Left forelimb (tissue), 1 donor: ENCODE data around the gene SHANK3.
"Not testable (repeated sequence)": the region's sequence is repeated elsewhere in the genome, so short reads cannot be mapped to it uniquely, and the experiment has no call there.

Experiments
- DNase-seq: peaks from one replicate; pipeline ENCODE4 v3.0.0-alpha.2; 2018; ENCODE audit warnings: low spot score

Gene SHANK3

DNA sequence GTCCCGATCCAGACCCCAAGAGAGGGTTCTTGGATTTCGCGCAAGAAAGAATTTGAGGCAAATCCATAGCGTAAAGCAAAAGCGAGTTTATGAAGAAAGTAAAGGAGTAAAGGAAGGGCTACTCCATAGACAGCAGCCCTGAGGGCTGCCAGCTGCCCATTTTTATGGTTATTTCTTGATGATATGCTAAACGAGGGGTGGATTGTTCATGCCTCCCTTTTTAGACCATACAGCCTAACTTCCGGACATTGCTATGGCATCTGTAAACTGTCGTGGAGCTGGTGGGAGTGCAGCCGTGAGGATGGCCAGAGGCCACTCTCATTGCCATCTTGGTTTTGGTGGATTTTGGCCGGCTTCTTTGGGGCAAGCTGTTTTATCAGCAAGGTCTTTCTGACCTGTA lies 19.4 kb upstream of the SHANK3 start:
- DNase-seq = no peak

DNA sequence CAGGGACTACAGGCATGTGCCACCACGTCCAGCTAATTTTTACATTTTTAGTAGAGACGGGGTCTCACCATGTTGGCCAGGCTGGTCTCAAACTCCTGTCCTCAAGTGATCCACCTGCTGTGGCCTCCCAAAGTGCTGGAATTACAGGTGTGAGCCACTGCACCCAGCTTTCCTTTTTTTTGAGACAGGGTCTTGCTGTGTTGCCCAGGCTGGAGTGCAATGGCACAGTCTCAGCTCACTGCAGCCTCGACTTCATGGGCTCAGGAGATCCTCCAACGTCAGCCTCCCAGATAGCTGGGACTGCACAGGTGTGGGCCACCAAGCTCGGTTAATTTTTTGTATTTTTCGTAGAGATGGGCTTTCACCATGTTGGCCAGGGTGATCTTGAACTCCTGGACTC lies 18.0 kb upstream of the SHANK3 start:
- not testable (repeated sequence) for DNase-seq

DNA sequence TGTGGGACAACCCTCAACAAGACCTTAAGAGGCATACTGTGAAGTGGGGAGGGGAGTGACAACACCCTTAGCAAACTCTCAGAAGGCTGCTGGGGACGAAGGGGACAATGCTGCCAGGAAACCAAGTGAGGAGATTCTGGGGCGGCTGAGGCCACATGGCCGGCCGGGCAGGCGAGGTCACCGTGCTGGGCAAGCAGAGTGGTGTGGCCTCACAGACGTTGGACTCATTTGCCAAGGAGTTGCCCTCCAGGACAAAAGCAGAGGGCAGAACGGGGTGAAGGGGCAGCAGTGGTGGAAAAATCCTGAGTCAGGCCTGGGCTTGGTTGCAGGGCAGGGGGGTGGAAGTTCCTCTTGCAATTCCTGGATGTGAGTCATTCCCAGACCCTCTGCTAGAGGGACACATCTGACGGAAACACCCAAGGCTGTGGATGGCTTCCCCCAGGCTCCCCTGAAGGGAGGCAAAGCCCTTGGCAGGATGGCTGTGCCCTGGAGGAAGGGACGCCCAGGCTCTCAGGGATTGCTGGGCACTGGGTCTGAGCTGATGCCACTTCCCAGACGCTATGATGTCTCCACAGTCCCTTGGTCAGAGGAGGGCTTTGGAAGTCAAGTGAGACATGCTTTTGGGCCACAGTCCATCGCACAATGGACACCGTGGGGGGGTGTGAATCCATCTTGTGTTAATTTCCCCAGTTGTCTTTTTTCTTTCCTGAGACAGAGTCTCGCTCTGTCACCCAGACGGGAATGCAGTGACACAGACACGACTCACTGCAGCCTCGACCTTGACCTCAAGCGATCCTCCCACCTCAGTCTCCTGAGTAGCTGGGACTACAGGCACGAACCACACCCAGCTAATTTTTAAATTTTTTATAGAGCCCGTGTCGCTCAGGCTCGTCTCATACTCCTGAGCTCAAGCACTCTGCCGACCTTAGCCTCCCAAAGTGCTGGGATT lies 16.2 kb upstream of the SHANK3 start:
- no peak for DNase-seq

DNA sequence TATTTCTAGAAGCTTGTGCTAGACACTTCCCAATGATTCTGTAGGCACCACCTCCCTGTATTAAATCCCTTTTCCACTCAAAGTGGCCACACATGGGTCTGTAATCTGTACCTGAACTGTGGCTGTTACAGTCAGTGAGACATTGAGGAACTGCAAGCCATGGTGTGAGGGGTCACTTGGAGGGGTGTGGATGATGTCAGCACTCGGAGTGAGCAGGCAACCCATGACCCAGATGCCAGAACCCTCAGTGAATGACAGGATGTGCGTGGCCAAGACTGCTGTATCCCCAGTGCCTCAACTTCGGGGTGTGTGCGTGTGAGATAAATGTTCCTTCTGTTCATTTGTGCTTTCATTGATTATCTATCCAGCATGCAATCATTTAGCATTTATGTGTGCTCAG lies 14.7 kb upstream of the SHANK3 start:
- DNase-seq = no peak

DNA sequence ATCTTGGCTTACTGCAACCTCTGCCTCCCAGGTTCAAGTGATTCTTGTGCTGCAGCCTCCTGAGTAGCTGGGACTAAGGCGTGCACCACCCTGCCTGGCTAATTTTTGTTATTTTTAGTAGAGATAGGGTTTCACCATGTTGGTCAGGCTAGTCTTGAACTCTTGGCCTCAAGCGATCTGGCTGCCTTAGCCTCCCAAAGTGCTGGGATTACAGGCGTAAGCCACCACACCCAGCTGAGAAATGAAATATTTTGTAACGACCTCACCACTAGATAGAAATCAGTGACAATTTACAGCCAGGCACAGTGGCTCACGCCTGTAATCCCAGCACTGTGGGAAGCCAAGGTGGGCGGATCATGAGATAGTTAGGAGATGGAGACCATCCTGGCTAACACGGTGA lies 12.9 kb upstream of the SHANK3 start:
- DNase-seq = not testable (repeated sequence)

DNA sequence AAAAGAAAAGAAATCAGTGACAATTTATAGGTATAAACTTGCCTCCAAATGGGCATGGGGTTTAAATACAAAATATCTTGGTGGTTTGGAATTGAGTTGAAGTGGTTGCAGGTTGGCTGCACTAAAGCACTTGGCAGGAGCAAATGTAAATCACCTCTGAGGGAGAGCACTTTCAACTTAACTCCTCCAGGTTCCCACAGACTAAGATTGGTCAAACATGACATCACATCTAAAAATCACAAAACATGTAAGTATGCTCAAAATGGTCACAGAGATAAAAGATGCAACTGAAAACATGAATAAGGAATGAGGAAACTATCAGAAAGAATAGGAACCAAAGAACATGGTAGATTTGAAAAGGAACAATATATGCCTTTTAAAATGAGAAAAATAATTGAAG lies 12.3 kb upstream of the SHANK3 start:
- DNase-seq = no peak

DNA sequence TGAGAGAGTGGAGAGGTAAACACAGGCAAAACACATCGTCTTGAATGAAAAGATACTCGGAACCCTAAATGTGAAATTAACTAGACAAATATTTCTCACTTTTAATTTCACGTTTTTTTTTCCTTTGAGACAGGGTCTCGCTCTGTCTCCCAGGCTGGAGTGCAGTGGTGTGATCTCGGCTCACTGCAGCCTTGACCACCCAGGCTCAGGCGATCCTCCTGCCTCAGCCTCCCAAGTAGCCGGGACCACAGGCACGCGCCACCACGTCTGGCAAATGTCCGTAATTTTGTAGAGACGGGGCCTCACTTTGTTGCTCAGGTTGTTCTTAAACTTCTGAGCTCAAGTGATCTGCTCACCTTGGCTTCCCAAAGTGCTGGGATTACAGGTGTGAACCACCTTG lies 7.4 kb upstream of the SHANK3 start:
- no peak for DNase-seq

DNA sequence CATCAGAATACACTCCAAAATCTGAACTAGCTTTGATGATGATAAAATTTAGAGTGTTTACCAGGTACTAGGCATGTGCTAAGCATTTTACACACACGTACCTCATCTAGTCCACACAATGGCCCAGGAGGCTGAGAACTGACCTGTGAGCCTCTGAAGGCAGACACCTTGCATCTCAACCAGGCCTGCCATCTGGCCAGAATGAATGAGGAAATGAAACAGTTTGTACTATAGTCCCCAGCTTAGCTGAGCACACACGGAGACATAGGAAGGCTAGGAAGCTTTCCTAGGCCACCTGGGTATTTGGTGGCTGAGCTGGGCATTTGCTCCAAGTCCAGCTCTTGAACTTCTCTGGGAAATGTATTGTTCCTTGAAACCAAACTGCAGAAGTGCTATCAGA lies 6.9 kb upstream of the SHANK3 start:
- no peak for DNase-seq

DNA sequence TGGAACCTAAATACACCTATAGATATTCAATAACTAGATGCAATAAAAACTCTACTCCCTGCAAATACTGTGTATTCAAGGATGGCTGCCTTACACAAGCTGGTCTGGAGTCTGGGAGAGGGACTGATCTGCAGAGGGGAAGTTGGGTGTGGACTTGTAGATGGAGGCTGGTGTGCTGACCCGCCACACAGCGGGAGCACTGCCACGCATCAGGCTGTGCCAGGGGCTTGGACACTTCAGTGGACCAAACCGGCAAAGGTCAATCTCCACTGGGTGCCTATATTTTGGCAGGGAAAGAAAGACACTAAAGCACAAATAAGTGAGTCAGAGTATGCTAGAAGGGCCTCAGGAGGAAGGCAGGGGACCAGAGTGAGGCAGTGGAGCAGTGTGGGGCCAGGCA lies 2.1 kb upstream of the SHANK3 start:
- no peak for DNase-seq

DNA sequence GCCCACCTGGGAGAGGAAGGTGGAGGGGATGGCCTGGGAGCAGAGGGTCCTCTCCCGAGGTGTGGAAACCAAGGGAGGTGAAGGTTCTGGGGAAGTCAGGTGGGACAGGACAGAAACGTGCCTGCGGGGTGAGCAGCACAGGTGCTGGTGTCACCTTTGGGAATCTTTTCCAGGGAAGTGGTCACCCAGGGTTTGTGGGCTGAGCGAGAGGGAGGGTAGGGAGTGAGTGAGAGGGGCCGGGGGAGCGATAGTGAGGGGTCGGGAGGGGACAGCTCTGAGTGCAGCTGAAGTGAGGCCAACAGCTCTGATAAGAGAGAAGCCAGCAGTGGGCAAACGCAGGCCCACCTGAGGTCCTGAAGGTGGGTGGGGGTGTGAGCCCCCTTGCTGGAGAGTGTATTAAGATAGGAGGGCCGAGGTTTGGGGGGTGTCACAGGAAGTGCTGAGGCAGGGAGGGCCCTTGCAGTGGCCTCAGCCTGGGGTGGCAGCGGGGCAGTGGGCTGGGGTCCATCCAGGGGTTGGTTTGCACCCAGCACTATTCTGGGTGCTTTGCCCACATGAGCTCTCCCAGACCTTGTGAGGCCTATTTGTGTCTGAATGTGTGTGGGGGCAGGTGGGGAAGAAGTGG lies 1.6 kb upstream of the SHANK3 start:
- no peak for DNase-seq

DNA sequence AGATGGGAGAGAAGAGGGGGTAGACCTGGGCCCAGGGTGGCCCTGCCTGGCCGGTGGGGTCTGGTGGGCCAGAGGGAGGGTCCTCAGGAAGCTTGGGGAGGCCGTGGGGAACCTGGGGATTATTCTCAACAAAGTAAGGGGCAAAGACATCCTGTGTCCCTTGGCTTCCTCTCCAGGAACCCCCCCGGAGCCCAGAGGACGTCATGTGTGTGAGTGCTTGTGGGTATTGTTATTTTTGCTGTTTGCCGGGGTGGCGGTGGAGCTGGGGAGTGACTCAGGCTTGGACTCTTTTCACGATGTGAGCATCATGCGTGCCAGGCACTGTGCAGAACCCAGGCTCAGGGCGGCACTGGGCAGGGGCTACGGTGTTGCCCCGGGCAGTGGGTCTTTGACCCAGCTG lies 982 bp upstream of the SHANK3 start:
- DNase-seq = no peak

DNA sequence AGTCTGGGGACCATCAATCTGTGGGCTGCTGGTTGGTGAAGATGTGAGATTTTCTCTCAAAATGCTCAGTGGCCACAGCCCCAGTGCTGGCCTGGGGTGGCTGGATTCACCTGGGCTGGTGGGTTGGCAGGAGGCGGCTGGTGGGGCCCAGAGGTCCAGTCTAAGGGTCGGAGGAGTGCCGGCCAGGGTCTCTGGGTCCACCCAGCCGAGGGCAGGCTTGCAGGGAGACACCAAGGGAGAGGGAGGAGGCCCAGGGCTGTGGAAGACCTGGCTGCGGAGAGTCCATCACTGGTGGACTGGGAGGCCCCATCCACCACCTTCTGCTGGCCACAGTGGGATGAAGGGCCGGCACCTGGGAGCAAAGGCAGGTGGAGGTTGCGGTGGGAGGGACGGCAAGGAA lies 582 bp upstream of the SHANK3 start:
- DNase-seq = no peak

DNA sequence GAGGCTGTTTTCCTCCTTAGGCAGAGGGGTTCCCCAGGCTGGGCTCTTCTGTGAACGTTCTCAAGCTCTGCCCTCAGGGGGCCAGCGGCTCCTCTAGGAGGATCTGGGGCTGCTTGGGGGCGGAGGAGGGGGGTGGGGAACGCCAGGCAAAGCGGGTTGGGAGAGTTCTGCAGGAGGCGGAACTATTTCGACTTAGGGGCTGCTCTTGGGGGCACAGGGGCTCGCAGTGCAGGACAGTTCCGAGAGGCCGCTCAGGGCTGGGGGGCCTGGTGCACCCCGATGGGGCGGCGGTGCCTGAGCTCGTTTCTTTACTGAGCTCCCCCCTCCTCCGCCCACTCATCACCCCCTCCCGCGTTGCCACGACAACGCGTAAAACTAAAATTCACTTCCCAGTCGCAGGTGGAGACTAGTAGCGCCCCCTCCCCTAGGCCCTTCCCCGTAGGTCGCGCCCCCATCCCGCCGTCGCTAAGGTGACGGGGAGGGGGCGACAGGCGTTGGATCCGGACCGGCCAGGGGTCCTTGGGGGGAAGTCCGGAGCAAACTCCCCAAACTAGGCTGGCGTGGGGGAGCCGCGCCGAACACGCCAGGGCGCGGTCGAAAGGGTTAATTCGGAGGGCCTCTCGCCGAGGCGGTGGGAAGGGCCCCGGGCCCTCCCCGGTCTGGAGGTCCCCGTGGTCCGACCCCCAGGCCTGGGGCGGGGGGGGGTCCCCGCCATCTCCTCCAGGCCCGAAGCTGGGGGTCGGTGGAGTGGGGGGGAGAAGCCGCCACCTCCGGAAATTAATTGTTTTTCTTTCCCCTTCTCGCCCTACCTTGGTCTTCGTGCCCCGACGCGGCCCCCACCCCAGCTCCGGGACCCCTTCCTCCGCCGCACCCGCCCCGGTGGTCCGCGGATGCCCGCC lies 857 bp downstream of the SHANK3 start:
- DNase-seq = no peak

DNA sequence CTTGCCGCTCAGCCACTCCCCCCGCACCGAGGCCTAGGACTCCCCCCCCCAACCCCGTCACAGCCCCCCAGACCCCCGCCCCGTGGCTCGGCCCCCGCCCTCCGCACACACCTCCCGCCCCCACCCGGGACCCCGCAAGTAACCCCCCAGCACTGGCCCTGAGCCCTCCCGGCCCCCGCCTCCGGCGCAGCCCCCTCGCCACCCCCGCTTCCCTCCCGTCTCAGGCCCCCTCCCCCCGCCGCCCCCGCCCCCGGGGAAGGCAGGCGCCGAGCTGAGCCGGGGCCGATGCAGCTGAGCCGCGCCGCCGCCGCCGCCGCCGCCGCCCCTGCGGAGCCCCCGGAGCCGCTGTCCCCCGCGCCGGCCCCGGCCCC lies 1.5 kb downstream of the SHANK3 start:
- no peak for DNase-seq

DNA sequence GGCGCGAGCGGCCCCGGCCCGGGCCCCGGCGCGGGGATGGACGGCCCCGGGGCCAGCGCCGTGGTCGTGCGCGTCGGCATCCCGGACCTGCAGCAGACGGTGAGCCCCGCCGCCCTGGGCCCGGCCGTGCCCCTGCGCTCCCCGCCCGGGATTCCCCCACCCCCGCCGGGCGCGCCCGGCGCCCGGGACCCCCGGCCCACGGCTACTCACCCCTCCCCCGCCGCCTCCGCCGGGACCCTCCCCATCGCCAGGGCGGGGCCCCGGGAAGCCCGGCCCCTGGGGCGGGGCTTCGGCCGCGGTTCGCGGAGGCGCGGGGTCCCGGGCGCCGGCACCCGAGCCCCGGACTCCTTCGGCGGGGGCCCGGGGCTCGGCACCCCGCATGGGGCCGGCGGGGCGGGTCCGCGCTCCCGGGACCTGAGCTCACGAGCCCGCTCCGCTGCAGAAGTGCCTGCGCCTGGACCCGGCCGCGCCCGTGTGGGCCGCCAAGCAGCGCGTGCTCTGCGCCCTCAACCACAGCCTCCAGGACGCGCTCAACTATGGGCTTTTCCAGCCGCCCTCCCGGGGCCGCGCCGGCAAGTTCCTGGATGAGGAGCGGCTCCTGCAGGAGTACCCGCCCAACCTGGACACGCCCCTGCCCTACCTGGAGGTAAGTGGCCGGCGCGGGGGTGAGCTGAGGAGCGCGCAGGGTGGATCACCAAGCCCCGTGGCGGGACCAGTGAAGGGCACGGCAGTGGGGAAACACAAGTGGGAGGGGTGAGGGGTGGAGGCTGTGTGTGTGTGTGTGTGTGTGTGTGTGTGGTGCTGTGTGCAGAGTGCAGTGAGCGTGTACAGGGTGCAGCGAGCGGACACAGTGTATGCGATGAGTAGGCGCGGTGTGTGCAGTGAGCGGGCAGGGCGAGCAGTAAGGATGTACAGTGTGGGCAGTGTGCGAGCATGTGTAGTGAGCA lies 2.3 kb downstream of the SHANK3 start:
- DNase-seq = peak; percentile 62

DNA sequence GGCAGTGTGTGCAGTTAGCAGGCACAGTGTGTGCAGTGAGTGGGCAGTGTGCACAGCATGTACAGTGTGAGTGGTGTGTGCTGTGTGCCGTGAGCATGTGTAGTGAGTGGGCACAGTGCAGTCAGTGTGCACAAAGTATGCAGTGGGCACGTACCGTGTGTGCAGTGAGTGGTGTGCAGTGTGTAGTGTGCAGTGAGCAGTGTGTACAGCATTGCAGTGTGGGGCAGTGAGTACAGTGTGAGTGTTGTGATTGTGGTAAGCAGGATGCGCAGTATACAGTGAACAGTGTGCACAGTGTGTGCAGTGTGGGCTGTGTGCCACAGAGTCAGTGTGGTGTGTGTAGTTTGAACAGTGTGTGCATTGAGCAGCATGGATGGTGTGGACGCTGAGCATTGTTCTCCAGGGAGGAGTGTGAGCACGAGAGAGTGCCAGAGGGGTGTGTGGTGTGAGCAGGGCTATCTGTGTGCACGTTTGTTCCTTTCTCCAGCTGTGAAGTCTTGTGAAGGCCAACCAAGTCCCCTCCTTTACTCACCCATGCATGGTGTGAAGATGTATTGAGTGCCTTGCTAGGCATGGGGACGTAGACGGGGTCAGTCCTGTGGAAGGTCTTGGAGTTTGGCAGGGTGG lies 3.0 kb downstream of the SHANK3 start:
- DNase-seq = peak; percentile 50

DNA sequence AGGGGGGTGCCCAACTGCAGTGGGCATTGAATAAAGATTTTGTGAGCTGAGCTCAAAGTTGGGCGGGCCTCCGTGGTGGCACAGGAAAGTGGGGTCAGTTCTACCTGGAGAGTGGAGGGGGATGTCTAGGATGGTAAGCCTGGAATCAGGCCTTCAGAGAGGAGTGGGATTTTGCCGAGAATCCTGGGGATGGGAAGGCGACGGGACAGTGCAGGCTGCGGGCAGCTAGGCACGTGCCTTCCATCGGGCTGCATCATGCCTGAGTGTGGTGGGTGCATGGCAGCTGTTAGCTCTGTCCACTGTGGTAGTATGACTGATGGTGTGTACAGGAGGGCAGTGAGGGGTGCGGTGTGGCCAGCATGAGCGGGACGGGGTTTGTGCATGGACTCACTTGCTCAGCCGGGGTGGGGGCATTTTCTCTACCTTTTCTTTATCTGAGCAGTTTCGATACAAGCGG lies 3.6 kb downstream of the SHANK3 start:
- DNase-seq = peak; percentile 57

DNA sequence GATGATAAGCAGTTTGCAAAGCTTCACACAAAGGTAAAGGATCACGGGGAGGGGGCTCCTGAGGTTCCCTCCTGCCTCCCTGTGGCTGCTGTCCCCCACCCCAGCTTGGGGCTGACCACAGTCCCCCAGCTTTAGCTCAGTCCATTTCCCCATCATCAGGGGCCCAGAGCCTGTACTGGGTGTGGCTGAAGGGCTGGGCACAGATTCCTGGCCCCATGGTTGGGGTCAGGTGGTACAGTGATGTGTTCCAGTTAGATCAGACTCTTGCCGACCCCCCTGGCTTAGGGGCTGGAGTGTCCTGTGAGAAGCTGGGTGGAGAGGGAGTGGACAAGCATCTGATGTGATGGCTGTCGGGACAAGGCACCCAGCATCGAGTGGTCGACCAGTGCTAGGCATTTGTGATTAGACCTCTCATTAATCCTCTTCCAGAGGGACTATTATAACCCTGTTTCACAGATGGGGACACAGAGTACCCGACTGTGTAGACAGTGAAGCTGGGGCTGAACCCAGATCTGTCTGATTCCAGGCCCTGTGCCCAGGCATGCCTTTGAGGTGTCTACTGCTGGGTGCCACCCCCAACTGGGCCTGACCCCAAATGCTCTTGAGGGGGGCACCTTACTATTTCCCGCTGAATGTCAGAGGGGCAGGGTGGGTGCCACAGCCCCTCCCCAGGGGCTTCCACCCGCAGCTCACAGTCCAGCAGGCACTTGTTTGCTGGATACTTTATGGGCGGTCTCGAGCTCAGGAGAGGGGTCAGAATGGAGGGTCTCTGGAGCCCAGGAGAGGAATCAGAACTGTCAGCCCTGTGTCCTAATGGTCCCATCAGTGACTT lies 4.3 kb downstream of the SHANK3 start:
- DNase-seq = no peak

DNA sequence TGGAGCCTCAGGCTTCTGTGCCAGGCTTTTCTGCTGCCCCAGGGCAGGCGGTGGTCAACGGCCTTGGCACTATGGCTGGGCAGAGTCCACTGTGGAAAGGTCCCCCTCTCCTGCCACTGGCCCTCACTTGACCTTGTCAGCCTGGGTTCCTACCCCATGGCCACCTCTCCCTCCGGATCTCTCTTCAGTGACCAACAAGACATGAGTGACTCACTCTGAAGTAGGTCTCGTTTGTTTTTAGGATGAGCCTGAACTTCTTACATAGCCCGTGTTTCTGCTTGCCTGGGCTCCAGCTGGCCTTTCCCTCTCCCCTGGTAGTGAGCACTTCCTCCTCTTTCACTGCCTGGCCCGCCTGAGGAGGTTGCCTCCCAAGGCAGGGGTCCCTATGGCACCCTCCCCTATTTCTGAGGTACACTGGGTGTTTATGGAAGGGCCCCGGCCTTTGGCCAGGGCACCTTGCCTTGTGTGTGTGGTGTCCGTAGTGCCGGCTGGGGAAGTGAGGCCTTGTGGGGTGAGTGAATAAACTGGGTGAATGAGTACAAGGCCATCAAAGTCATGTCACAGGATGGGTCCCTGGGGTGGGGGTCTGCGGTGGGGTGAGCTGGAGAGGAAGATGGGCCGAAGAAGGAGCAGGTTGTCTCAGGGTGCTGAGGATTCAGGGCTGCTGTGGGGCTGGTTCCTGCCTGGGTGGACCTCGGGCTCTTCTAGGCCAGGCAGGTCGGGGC lies 5.0 kb downstream of the SHANK3 start:
- peak; percentile 53 for DNase-seq
